Measurements from ENCODE around the gene PRSS22. TPM values are rescaled to one million over a fixed set of nuclear protein-coding genes. Genes with fewer than 3 reads are reported as not detected.
A peak's percentile ranks its signal among the peaks of the same experiment; 100 is the strongest.
"Not testable (repeated sequence)": the region's sequence is repeated elsewhere in the genome, so short reads cannot be mapped to it uniquely, and the experiment has no call there.

Gene PRSS22
- not detected for total RNA-seq

- DNase-seq, result no peak
- Mint-ChIP-seq H3K27ac (peak within 1 kb of the TSS; percentile 49), H3K36me3 (ENCODE audit: low read depth) (no peaks in the 10 kb centered on the region), H3K27me3 (peaks cover 10% of the 10 kb centered on the region), H3K9me3 (peaks cover 11% of the 10 kb centered on the region), H3K4me1 (ENCODE audit: low read depth) (peaks cover 4% of the 10 kb centered on the region), H3K4me3 (peak within 1 kb of the TSS; percentile 70)
- POLR2A ChIA-PET, result no interaction called here
- CTCF ChIA-PET, result interaction anchor here (1.3 to 1.9 kb wide), 2 partner anchors 11 to 19 kb away, joined by 5 to 11 read pairs; no protein-coding TSS in a partner anchor
- ATAC-seq, result peak; percentile 26
- no peak for TF ChIP-seq CTCF (IDR thresholded peaks at IDR 0.05)
- intact Hi-C loops (cut with micrococcal nuclease), result no loop called here
These were observed at the start of gene PRSS22 for GRCh38 chr16:2857451-2858244. TSS of gene PRSS22 (minus strand) at chr16:2858170. CDS start at chr16:2858104, 66 bp downstream.

- H3K36me3 Mint-ChIP-seq (ENCODE audit: low read depth); H3K9me3 Mint-ChIP-seq; POLR2A ChIA-PET; H3K4me3 Mint-ChIP-seq; intact Hi-C loops (cut with micrococcal nuclease); ATAC-seq; H3K27me3 Mint-ChIP-seq; H3K27ac Mint-ChIP-seq: not testable (repeated sequence)
- CTCF ChIA-PET, result interaction anchor here (0.6 to 3.0 kb wide), 12 partner anchors 9 to 68 kb away, joined by 3 to 15 read pairs (median 6); partner anchors contain the start of gene FLYWCH2
- H3K4me1 Mint-ChIP-seq (ENCODE audit: low read depth), result peaks cover 25% of the 10 kb centered on the region
- peak; percentile 59 for TF ChIP-seq CTCF (IDR thresholded peaks at IDR 0.05)
- DNase-seq, result peak; percentile 64
These were observed 49.2 kb upstream of the PRSS22 start for GRCh38 chr16:2907084-2907753.

GRCh38 chr16:2905988-2906387 is 48.0 kb upstream of the PRSS22 start:
- POLR2A ChIA-PET, result interaction anchor here (0.6 to 1.0 kb wide), 2 partner anchors 63 to 1040 kb away, joined by 3 read pairs; partner anchors contain the start of gene PAQR4
- ATAC-seq (no peak), DNase-seq (no peak)
- Mint-ChIP-seq H3K36me3 (ENCODE audit: low read depth) (no peaks in the 10 kb centered on the region), H3K4me3 (peak overlapping the region; percentile 95), H3K9me3 (no peaks in the 10 kb centered on the region), H3K27ac (no peak overlapping the region), H3K4me1 (ENCODE audit: low read depth) (peaks cover 20% of the 10 kb centered on the region), H3K27me3 (no peaks in the 10 kb centered on the region)
- no peak for TF ChIP-seq CTCF (IDR thresholded peaks at IDR 0.05)
- CTCF ChIA-PET, result interaction anchor here (0.7 to 3.0 kb wide), 11 partner anchors 9 to 67 kb away, joined by 3 to 15 read pairs (median 6); partner anchors contain the start of gene FLYWCH2
- intact Hi-C loops (cut with micrococcal nuclease), result no loop called here

GRCh38 chr16:2905241-2905987 is 47.4 kb upstream of the PRSS22 start:
- no peaks in the 10 kb centered on the region for H3K27me3 Mint-ChIP-seq
- DNase-seq (peak; percentile 100), ATAC-seq (peak; percentile 87)
- no peak for TF ChIP-seq CTCF (IDR thresholded peaks at IDR 0.05)
- no peaks in the 10 kb centered on the region for H3K9me3 Mint-ChIP-seq
- H3K27ac Mint-ChIP-seq, result peak overlapping the region; percentile 80
- intact Hi-C loops (cut with micrococcal nuclease), result no loop called here
- H3K4me3 Mint-ChIP-seq, result peak overlapping the region; percentile 95
- H3K36me3 Mint-ChIP-seq (ENCODE audit: low read depth), result no peaks in the 10 kb centered on the region
- ChIA-PET POLR2A (interaction anchor here (1.0 kb wide), 1 partner anchor 64 kb away, joined by 3 read pairs; the partner anchor contains the start of gene PAQR4), CTCF (interaction anchor here (0.7 to 3.0 kb wide), 8 partner anchors 9 to 37 kb away, joined by 3 to 12 read pairs (median 5); partner anchors contain the start of gene FLYWCH2)
- H3K4me1 Mint-ChIP-seq (ENCODE audit: low read depth), result peaks cover 20% of the 10 kb centered on the region

All from activated CD8-positive, alpha-beta T cell treated with anti-CD3 and anti-CD28 coated beads for 36 hours (primary cell).